Activated naive CD4-positive, alpha-beta T cell treated with anti-CD3 and anti-CD28 coated beads, Interleukin-2, amount 10 ng/mL, durations not matched to agents 7 days and 5 days (primary cell): Measurements from ENCODE around the gene ITGAE.
A peak's percentile ranks its signal among the peaks of the same experiment; 100 is the strongest.
"Not testable (repeated sequence)": the region's sequence is repeated elsewhere in the genome, so short reads cannot be mapped to it uniquely, and the experiment has no call there.

Source experiments
- CTCF ChIA-PET: fragments of 350-600 bp; sonication (Branson Sonifier 250); formaldehyde crosslinking; loops from one replicate; lab custom pipeline; 2021; ENCODE audit warnings: antibody characterized with exemption; lab: Charles Lee
- DNase-seq: peaks from one replicate; pipeline ENCODE4 v3.0.0-alpha.2; 2020
- H3K27ac Mint-ChIP-seq: one replicate; pipeline ENCODE4 v1.8.0; 2021; ENCODE audit warnings: mild to moderate bottlenecking, moderate library complexity, mixed read lengths
- H3K27me3 Mint-ChIP-seq: one replicate; pipeline ENCODE4 v1.8.0; 2021; ENCODE audit warnings: mild to moderate bottlenecking, mixed read lengths
- H3K36me3 Mint-ChIP-seq: one replicate; pipeline ENCODE4 v1.8.0; 2021; ENCODE audit warnings: mixed read lengths
- H3K4me1 Mint-ChIP-seq: one replicate; pipeline ENCODE4 v1.8.0; 2021; ENCODE audit warnings: mixed read lengths
- H3K4me3 Mint-ChIP-seq: one replicate; pipeline ENCODE4 v1.8.0; 2021; ENCODE audit warnings: mild to moderate bottlenecking, moderate library complexity, mixed read lengths
- H3K9me3 Mint-ChIP-seq: one replicate; pipeline ENCODE4 v1.8.0; 2021; ENCODE audit warnings: mixed read lengths

The ITGAE gene, protein sequence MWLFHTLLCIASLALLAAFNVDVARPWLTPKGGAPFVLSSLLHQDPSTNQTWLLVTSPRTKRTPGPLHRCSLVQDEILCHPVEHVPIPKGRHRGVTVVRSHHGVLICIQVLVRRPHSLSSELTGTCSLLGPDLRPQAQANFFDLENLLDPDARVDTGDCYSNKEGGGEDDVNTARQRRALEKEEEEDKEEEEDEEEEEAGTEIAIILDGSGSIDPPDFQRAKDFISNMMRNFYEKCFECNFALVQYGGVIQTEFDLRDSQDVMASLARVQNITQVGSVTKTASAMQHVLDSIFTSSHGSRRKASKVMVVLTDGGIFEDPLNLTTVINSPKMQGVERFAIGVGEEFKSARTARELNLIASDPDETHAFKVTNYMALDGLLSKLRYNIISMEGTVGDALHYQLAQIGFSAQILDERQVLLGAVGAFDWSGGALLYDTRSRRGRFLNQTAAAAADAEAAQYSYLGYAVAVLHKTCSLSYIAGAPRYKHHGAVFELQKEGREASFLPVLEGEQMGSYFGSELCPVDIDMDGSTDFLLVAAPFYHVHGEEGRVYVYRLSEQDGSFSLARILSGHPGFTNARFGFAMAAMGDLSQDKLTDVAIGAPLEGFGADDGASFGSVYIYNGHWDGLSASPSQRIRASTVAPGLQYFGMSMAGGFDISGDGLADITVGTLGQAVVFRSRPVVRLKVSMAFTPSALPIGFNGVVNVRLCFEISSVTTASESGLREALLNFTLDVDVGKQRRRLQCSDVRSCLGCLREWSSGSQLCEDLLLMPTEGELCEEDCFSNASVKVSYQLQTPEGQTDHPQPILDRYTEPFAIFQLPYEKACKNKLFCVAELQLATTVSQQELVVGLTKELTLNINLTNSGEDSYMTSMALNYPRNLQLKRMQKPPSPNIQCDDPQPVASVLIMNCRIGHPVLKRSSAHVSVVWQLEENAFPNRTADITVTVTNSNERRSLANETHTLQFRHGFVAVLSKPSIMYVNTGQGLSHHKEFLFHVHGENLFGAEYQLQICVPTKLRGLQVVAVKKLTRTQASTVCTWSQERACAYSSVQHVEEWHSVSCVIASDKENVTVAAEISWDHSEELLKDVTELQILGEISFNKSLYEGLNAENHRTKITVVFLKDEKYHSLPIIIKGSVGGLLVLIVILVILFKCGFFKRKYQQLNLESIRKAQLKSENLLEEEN

GRCh38 chr17:3800362-3801271 lies at the start of gene ITGAE:
TSS of gene ITGAE (minus strand) at chr17:3801188. CDS start at chr17:3801144, 44 bp downstream.
- DNase-seq: peak; percentile 20
- H3K27ac Mint-ChIP-seq: no peak within 1 kb of the TSS
- H3K4me1 Mint-ChIP-seq: peaks cover 16% of the 10 kb centered on the region
- peaks cover 2% of the 10 kb centered on the region for H3K36me3 Mint-ChIP-seq
- CTCF ChIA-PET: no interaction called here
- no peaks in the 10 kb centered on the region for H3K9me3 Mint-ChIP-seq
- peaks cover 4% of the 10 kb centered on the region for H3K27me3 Mint-ChIP-seq
- H3K4me3 Mint-ChIP-seq: no peak within 1 kb of the TSS

GRCh38 chr17:3848229-3848835 lies 47.3 kb upstream of the ITGAE start:
- Mint-ChIP-seq H3K4me1 (peaks cover 26% of the 10 kb centered on the region), H3K27ac (no peak overlapping the region), H3K36me3 (peaks cover 10% of the 10 kb centered on the region), H3K9me3 (no peaks in the 10 kb centered on the region), H3K4me3 (no peak overlapping the region), H3K27me3 (peaks cover 54% of the 10 kb centered on the region)
- CTCF ChIA-PET: interaction anchor here (7.7 kb wide), 1 partner anchor 113 kb away, joined by 114 read pairs; no protein-coding TSS in a partner anchor
- DNase-seq: peak; percentile 20

GRCh38 chr17:3847165-3847670 lies 46.2 kb upstream of the ITGAE start:
- CTCF ChIA-PET: interaction anchor here (0.6 to 7.7 kb wide), 6 partner anchors 11 to 128 kb away, joined by 3 to 114 read pairs (median 10); no protein-coding TSS in a partner anchor
- H3K4me3 Mint-ChIP-seq: no peak overlapping the region
- H3K4me1 Mint-ChIP-seq: peaks cover 26% of the 10 kb centered on the region
- no peaks in the 10 kb centered on the region for H3K9me3 Mint-ChIP-seq
- DNase-seq: peak; percentile 15
- H3K36me3 Mint-ChIP-seq: peaks cover 17% of the 10 kb centered on the region
- H3K27me3 Mint-ChIP-seq: peaks cover 50% of the 10 kb centered on the region
- H3K27ac Mint-ChIP-seq: no peak overlapping the region

- H3K9me3 Mint-ChIP-seq: no peaks in the 10 kb centered on the region
- peak; percentile 9 for DNase-seq
- H3K36me3 Mint-ChIP-seq: peaks cover 18% of the 10 kb centered on the region
- CTCF ChIA-PET: interaction anchor here (1.1 to 7.7 kb wide), 13 partner anchors 9 to 226 kb away, joined by 3 to 114 read pairs (median 6); no protein-coding TSS in a partner anchor
- H3K27me3 Mint-ChIP-seq: peaks cover 45% of the 10 kb centered on the region
- peak overlapping the region; percentile 95 for H3K4me3 Mint-ChIP-seq
- H3K4me1 Mint-ChIP-seq: peaks cover 26% of the 10 kb centered on the region
- no peak overlapping the region for H3K27ac Mint-ChIP-seq
These were observed 45.6 kb upstream of the ITGAE start for GRCh38 chr17:3846437-3847164.

GRCh38 chr17:3845621-3846436 lies 44.8 kb upstream of the ITGAE start, which contains the start of gene NCBP3:
TSS of gene NCBP3 (minus strand) at chr17:3846246. CDS start at chr17:3846223, 23 bp downstream.
- Mint-ChIP-seq H3K4me1 (peaks cover 26% of the 10 kb centered on the region), H3K27me3 (peaks cover 37% of the 10 kb centered on the region), H3K9me3 (no peaks in the 10 kb centered on the region), H3K27ac (peak within 1 kb of the TSS; percentile 91), H3K36me3 (peaks cover 23% of the 10 kb centered on the region), H3K4me3 (peak within 1 kb of the TSS; percentile 95)
- CTCF ChIA-PET: interaction anchor here (0.9 to 7.7 kb wide), 20 partner anchors 8 to 231 kb away, joined by 3 to 114 read pairs (median 5); no protein-coding TSS in a partner anchor
- DNase-seq: peak; percentile 89

GRCh38 chr17:3845291-3845620 lies 44.3 kb upstream of the ITGAE start:
- H3K27me3 Mint-ChIP-seq: peaks cover 32% of the 10 kb centered on the region
- peak overlapping the region; percentile 95 for H3K4me3 Mint-ChIP-seq
- H3K4me1 Mint-ChIP-seq: peaks cover 26% of the 10 kb centered on the region
- H3K36me3 Mint-ChIP-seq: peaks cover 26% of the 10 kb centered on the region
- peak; percentile 60 for DNase-seq
- H3K27ac Mint-ChIP-seq: peak overlapping the region; percentile 91
- CTCF ChIA-PET: interaction anchor here (0.9 to 7.7 kb wide), 16 partner anchors 9 to 231 kb away, joined by 3 to 114 read pairs (median 6); no protein-coding TSS in a partner anchor
- H3K9me3 Mint-ChIP-seq: no peaks in the 10 kb centered on the region

- H3K27ac Mint-ChIP-seq: not testable (repeated sequence)
- CTCF ChIA-PET: interaction anchor here (1.0 to 7.7 kb wide), 15 partner anchors 10 to 230 kb away, joined by 3 to 114 read pairs (median 4); no protein-coding TSS in a partner anchor
These were observed 43.6 kb upstream of the ITGAE start for GRCh38 chr17:3844556-3844955.

DNA sequence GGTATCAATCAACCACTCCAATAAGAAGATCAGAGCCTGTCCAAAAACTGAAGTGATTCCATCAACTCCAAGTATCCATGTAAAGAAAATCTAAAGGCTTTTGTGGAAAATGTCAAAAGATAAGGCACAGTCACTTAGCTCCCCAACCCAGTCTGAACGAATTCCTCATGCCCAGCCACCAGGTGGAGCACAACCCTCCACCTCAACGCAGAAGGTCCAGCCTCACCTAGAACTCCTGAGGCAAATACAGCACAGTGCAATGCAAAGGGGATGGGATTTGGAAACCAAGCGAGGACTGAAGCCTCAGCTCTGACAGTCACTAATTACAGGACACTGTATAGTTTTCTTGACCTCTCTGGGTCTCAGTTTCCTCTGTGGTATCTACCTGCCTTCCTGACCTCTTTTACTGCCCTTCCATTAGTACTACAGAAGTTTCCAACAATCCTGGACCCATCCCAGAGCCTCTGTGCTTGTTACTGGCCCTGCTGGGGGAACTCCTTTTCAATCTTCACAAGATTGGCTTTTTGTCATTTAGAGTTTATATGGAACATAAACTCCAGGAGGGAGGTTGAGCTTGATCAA lies 43.0 kb upstream of the ITGAE start:
- Mint-ChIP-seq H3K27ac (peak overlapping the region; percentile 5), H3K36me3 (peaks cover 35% of the 10 kb centered on the region), H3K4me3 (peak overlapping the region; percentile 95), H3K27me3 (peaks cover 22% of the 10 kb centered on the region), H3K9me3 (no peaks in the 10 kb centered on the region), H3K4me1 (peaks cover 26% of the 10 kb centered on the region)
- CTCF ChIA-PET: interaction anchor here (0.6 to 7.7 kb wide), 16 partner anchors 16 to 231 kb away, joined by 3 to 114 read pairs (median 4); no protein-coding TSS in a partner anchor
- DNase-seq: peak; percentile 72

More at GRCh38 chr17:3844556-3844955, 43.6 kb upstream of the ITGAE start:
- not testable (repeated sequence) for H3K9me3 Mint-ChIP-seq, DNase-seq
- Mint-ChIP-seq H3K27me3 (peaks cover 27% of the 10 kb centered on the region), H3K4me3 (peak overlapping the region; percentile 95), H3K4me1 (peaks cover 26% of the 10 kb centered on the region), H3K36me3 (peaks cover 32% of the 10 kb centered on the region)

- CTCF ChIA-PET: interaction anchor here (1.4 to 6.4 kb wide), 3 partner anchors 8 to 100 kb away, joined by 4 to 40 read pairs (median 16); partner anchors contain the start of gene NCBP3
- no peaks in the 10 kb centered on the region for H3K9me3 Mint-ChIP-seq
- H3K4me1 Mint-ChIP-seq: peaks cover 2% of the 10 kb centered on the region
- no peak overlapping the region for H3K27ac Mint-ChIP-seq
- peaks cover 55% of the 10 kb centered on the region for H3K36me3 Mint-ChIP-seq
- no peaks in the 10 kb centered on the region for H3K27me3 Mint-ChIP-seq
- DNase-seq: peak; percentile 17
- no peak overlapping the region for H3K4me3 Mint-ChIP-seq
These were observed 37.2 kb upstream of the ITGAE start for GRCh38 chr17:3838206-3838605.

DNA sequence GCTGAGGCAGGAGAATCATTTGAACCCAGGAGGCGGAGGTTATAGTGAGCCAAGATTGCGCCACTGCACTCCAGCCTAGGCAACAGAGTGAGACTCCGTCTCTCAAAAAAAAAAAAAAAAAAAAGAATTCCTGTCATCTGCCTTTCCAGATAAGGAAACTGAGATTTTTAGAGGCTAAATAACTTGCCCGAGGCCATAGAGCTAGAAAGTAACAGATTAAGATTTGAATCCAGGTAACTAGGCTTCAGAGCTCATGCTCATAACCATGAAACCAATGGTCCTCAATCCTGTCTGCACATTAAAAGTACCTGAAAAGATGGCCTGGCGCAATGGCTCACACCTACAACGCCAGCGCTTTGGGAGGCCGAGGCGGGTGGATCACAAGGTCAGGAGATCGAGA lies 35.6 kb upstream of the ITGAE start:
- Mint-ChIP-seq H3K27me3 (no peaks in the 10 kb centered on the region), H3K27ac (no peak overlapping the region), H3K4me1 (peaks cover 2% of the 10 kb centered on the region), H3K4me3 (no peak overlapping the region), H3K36me3 (peaks cover 49% of the 10 kb centered on the region), H3K9me3 (no peaks in the 10 kb centered on the region)
- DNase-seq: no peak
- CTCF ChIA-PET: interaction anchor here (1.1 to 6.4 kb wide), 2 partner anchors 9 kb away, joined by 3 to 40 read pairs; partner anchors contain the start of gene NCBP3
